CD4-positive, CD25-positive, alpha-beta regulatory T cell (primary cell): ENCODE data around the gene STOML3. TPM values are rescaled to one million over a fixed set of nuclear protein-coding genes. Genes with fewer than 3 reads are reported as not detected.

ENCODE experiments used
- ATAC-seq, 2 donors: fragments of 150-1000 bp; cut with Tn5 transposase; one replicate each; pipeline ENCODE4 v1.10.0; 2021; ENCODE audit warnings: low read depth in 2 of 2, moderate number of reproducible peaks in 2 of 2, moderate library complexity in 1 of 2
- DNase-seq, 3 donors: peaks; one replicate each; pipeline versions ENCODE4 v3.0.0 to v3.0.0-alpha.2; 2012 to 2022; ENCODE audit warnings: mixed read lengths in 1 of 3
- H3K27ac ChIP-seq: one replicate; pipeline ENCODE4 v1.7.0; 2013; ENCODE audit warnings: mild to moderate bottlenecking, low read length; ENCODE audit not compliant: insufficient read depth, poor library complexity, severe bottlenecking
- H3K27me3 ChIP-seq: one replicate; pipeline ENCODE4 v1.7.0; 2013; ENCODE audit warnings: low read length; ENCODE audit not compliant: control insufficient read depth, insufficient read depth
- H3K36me3 ChIP-seq: one replicate; pipeline ENCODE4 v1.7.0; 2013; ENCODE audit warnings: mild to moderate bottlenecking, low read length, moderate library complexity; ENCODE audit not compliant: control insufficient read depth, insufficient read depth
- H3K4me1 ChIP-seq: 2 replicates; pipeline ENCODE4 v1.7.0; 2013; ENCODE audit warnings: mild to moderate bottlenecking, low read length; ENCODE audit not compliant: insufficient read depth, control insufficient read depth, poor library complexity, severe bottlenecking
- H3K4me3 ChIP-seq: one replicate; pipeline ENCODE4 v1.7.0; 2013; ENCODE audit warnings: low read depth, mild to moderate bottlenecking, low read length, moderate library complexity
- H3K9me3 ChIP-seq, 2 experiments: 1 replicate in 1 of 2; 2 replicates in 1 of 2; pipeline ENCODE4 v1.7.0; 2013; ENCODE audit warnings: low read length in 2 of 2, mild to moderate bottlenecking in 1 of 2, moderate library complexity in 1 of 2; ENCODE audit not compliant: control insufficient read depth in 2 of 2
- H3K27ac Mint-ChIP-seq, 3 donors: one replicate each; pipeline ENCODE4 v1.8.0; 2020 to 2022; ENCODE audit warnings: mild to moderate bottlenecking in 3 of 3, mixed read lengths in 3 of 3, moderate library complexity in 2 of 3
- H3K27me3 Mint-ChIP-seq: one replicate; pipeline ENCODE4 v1.8.0; 2022; ENCODE audit warnings: mild to moderate bottlenecking, mixed read lengths
- H3K36me3 Mint-ChIP-seq: one replicate; pipeline ENCODE4 v1.8.0; 2020; ENCODE audit warnings: mixed read lengths
- H3K4me1 Mint-ChIP-seq, 4 donors: one replicate each; pipeline ENCODE4 v1.8.0; 2020 to 2022; ENCODE audit warnings: mixed read lengths in 4 of 4, mild to moderate bottlenecking in 1 of 4
- H3K4me3 Mint-ChIP-seq, 4 donors: one replicate each; pipeline ENCODE4 v1.8.0; 2020 to 2022; ENCODE audit warnings: mild to moderate bottlenecking in 4 of 4, mixed read lengths in 4 of 4, moderate library complexity in 3 of 4
- H3K9me3 Mint-ChIP-seq, 7 donors: one replicate each; pipeline ENCODE4 v1.8.0; 2020 to 2022; ENCODE audit warnings: mixed read lengths in 7 of 7, mild to moderate bottlenecking in 3 of 7, moderate library complexity in 2 of 7
- polyA plus RNA-seq, 4 donors: library from polyadenylated mRNA; unstranded; fragments of 300-500 nt; fragmentation: Illumina TruSeq; gene quantifications; one replicate each; pipeline ENCODE4 v1.2.3, GENCODE V29; 2021
- total RNA-seq: library from RNA; stranded (reverse); gene quantifications from one replicate; pipeline ENCODE4 v1.2.3, GENCODE V29; 2022

The STOML3 gene
- total and polyA plus RNA-seq, 5 donors from 2014 or later: not detected

GRCh38 chr13:38957794-38958592 is 32.6 kb downstream of the STOML3 start:
- Histone ChIP-seq H3K36me3 (no peaks in the 10 kb centered on the region), H3K27me3 (no peaks in the 10 kb centered on the region), H3K27ac (no peak overlapping the region), H3K4me1 (no peaks in the 10 kb centered on the region), H3K4me3 (no peak overlapping the region), H3K9me3 (no peaks in the 10 kb centered on the region)
- Mint-ChIP-seq H3K9me3 (peaks cover 0 to 5% (median 0%) of the 10 kb centered on the region in 7 donors), H3K4me1 (no peaks in the 10 kb centered on the region), H3K27ac (no peak overlapping the region), H3K4me3 (no peak overlapping the region), H3K36me3 (no peaks in the 10 kb centered on the region), H3K27me3 (peaks cover 9% of the 10 kb centered on the region)
- ATAC-seq (no peak), DNase-seq (no peak)

GRCh38 chr13:38954844-38955243 is 35.8 kb downstream of the STOML3 start:
- no peaks in the 10 kb centered on the region for H3K36me3 Mint-ChIP-seq
- peaks cover 10% of the 10 kb centered on the region for H3K27me3 Mint-ChIP-seq
- H3K9me3 Mint-ChIP-seq: peaks cover 0 to 3% (median 0%) of the 10 kb centered on the region in 7 donors
- Histone ChIP-seq H3K9me3 (no peaks in the 10 kb centered on the region), H3K27ac (no peak overlapping the region), H3K4me3 (no peak overlapping the region), H3K4me1 (no peaks in the 10 kb centered on the region), H3K36me3 (no peaks in the 10 kb centered on the region), H3K27me3 (no peaks in the 10 kb centered on the region)
- no peak overlapping the region for H3K4me3 Mint-ChIP-seq
- no peak for ATAC-seq
- no peaks in the 10 kb centered on the region for H3K4me1 Mint-ChIP-seq
- H3K27ac Mint-ChIP-seq: no peak overlapping the region
- no peak for DNase-seq

- H3K4me3 ChIP-seq: no peak overlapping the region
- ATAC-seq (no peak), DNase-seq (no peak)
- H3K27ac ChIP-seq: no peak overlapping the region
- Mint-ChIP-seq H3K27me3 (peaks cover 8% of the 10 kb centered on the region), H3K4me1 (no peaks in the 10 kb centered on the region), H3K9me3 (peaks cover 0 to 3% (median 0%) of the 10 kb centered on the region in 7 donors), H3K27ac (no peak overlapping the region), H3K4me3 (no peak overlapping the region), H3K36me3 (no peaks in the 10 kb centered on the region)
- H3K36me3 ChIP-seq: no peaks in the 10 kb centered on the region
- no peaks in the 10 kb centered on the region for H3K9me3 ChIP-seq
- H3K27me3 ChIP-seq: no peaks in the 10 kb centered on the region
- no peaks in the 10 kb centered on the region for H3K4me1 ChIP-seq
Measured at GRCh38 chr13:38954291-38954690, 36.3 kb downstream of the STOML3 start.

GRCh38 chr13:38952827-38953226 is 37.8 kb downstream of the STOML3 start:
- no peak overlapping the region for H3K27ac Mint-ChIP-seq
- no peaks in the 10 kb centered on the region for H3K36me3 ChIP-seq
- peaks cover 0 to 2% (median 0%) of the 10 kb centered on the region in 7 donors for H3K9me3 Mint-ChIP-seq
- H3K4me3 ChIP-seq: no peak overlapping the region
- no peaks in the 10 kb centered on the region for H3K9me3 ChIP-seq
- ATAC-seq: no peak
- no peak for DNase-seq
- no peaks in the 10 kb centered on the region for H3K36me3 Mint-ChIP-seq
- H3K4me3 Mint-ChIP-seq: no peak overlapping the region
- H3K4me1 Mint-ChIP-seq: no peaks in the 10 kb centered on the region
- peaks cover 4% of the 10 kb centered on the region for H3K27me3 Mint-ChIP-seq
- H3K27ac ChIP-seq: no peak overlapping the region
- H3K4me1 ChIP-seq: no peaks in the 10 kb centered on the region
- H3K27me3 ChIP-seq: no peaks in the 10 kb centered on the region

GRCh38 chr13:38951525-38952313 is 38.9 kb downstream of the STOML3 start:
- Histone ChIP-seq H3K9me3 (no peaks in the 10 kb centered on the region), H3K4me3 (no peak overlapping the region), H3K4me1 (no peaks in the 10 kb centered on the region), H3K27me3 (no peaks in the 10 kb centered on the region), H3K36me3 (no peaks in the 10 kb centered on the region), H3K27ac (no peak overlapping the region)
- DNase-seq (no peak), ATAC-seq (no peak)
- Mint-ChIP-seq H3K4me3 (no peak overlapping the region), H3K27me3 (peaks cover 4% of the 10 kb centered on the region), H3K27ac (no peak overlapping the region), H3K9me3 (peaks cover 0 to 2% (median 0%) of the 10 kb centered on the region in 7 donors), H3K36me3 (no peaks in the 10 kb centered on the region), H3K4me1 (no peaks in the 10 kb centered on the region)

- ATAC-seq (no peak), DNase-seq (no peak)
- H3K4me3 Mint-ChIP-seq: no peak overlapping the region
- no peaks in the 10 kb centered on the region for H3K9me3 ChIP-seq
- peaks cover 4% of the 10 kb centered on the region for H3K27me3 Mint-ChIP-seq
- H3K27ac Mint-ChIP-seq: no peak overlapping the region
- no peaks in the 10 kb centered on the region for H3K27me3 ChIP-seq
- H3K27ac ChIP-seq: no peak overlapping the region
- peaks cover 0 to 2% (median 0%) of the 10 kb centered on the region in 7 donors for H3K9me3 Mint-ChIP-seq
- no peaks in the 10 kb centered on the region for H3K4me1 Mint-ChIP-seq
- H3K36me3 ChIP-seq: no peaks in the 10 kb centered on the region
- no peak overlapping the region for H3K4me3 ChIP-seq
- no peaks in the 10 kb centered on the region for H3K4me1 ChIP-seq
- H3K36me3 Mint-ChIP-seq: no peaks in the 10 kb centered on the region
Measured at GRCh38 chr13:38950987-38951386, 39.6 kb downstream of the STOML3 start.

- peaks cover 4% of the 10 kb centered on the region for H3K27me3 Mint-ChIP-seq
- Histone ChIP-seq H3K9me3 (no peaks in the 10 kb centered on the region), H3K27me3 (no peaks in the 10 kb centered on the region), H3K4me1 (no peaks in the 10 kb centered on the region), H3K4me3 (no peak overlapping the region), H3K27ac (no peak overlapping the region), H3K36me3 (no peaks in the 10 kb centered on the region)
- no peaks in the 10 kb centered on the region for H3K36me3 Mint-ChIP-seq
- ATAC-seq (no peak), DNase-seq (no peak)
- no peak overlapping the region for H3K4me3 Mint-ChIP-seq
- no peaks in the 10 kb centered on the region for H3K4me1 Mint-ChIP-seq
- H3K9me3 Mint-ChIP-seq: peaks cover 0 to 2% (median 0%) of the 10 kb centered on the region in 7 donors
- H3K27ac Mint-ChIP-seq: no peak overlapping the region
Measured at GRCh38 chr13:38947054-38947453, 43.6 kb downstream of the STOML3 start.
